Fibroblast of pulmonary artery (primary cell): Measurements from ENCODE around the gene THG1L.

ENCODE experiments used
- DNase-seq: peaks from one replicate; pipeline ENCODE4 v3.0.0-alpha.2; 2010; ENCODE audit warnings: low read depth
- H3K4me3 ChIP-seq: replicated peaks from 2 replicates; pipeline ENCODE4 v1.5.1; 2011; ENCODE audit warnings: low read depth, mild to moderate bottlenecking, control low read depth, low read length, moderate library complexity
- TF ChIP-seq, protein P1 (sequence below): IDR thresholded peaks from 2 replicates; pipeline ENCODE4 v1.5.1; 2011; ENCODE audit warnings: mild to moderate bottlenecking, control low read depth, low read length, inconsistent platforms; ENCODE audit errors: missing control alignments

The THG1L gene

GRCh38 chr5:157703736-157704135 is 27.5 kb upstream of the THG1L start:
- TF ChIP-seq, protein P1, sequence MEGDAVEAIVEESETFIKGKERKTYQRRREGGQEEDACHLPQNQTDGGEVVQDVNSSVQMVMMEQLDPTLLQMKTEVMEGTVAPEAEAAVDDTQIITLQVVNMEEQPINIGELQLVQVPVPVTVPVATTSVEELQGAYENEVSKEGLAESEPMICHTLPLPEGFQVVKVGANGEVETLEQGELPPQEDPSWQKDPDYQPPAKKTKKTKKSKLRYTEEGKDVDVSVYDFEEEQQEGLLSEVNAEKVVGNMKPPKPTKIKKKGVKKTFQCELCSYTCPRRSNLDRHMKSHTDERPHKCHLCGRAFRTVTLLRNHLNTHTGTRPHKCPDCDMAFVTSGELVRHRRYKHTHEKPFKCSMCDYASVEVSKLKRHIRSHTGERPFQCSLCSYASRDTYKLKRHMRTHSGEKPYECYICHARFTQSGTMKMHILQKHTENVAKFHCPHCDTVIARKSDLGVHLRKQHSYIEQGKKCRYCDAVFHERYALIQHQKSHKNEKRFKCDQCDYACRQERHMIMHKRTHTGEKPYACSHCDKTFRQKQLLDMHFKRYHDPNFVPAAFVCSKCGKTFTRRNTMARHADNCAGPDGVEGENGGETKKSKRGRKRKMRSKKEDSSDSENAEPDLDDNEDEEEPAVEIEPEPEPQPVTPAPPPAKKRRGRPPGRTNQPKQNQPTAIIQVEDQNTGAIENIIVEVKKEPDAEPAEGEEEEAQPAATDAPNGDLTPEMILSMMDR = no peak
- H3K4me3 ChIP-seq = no peak overlapping the region
- no peak for DNase-seq

GRCh38 chr5:157708866-157709265 is 22.4 kb upstream of the THG1L start:
- TF ChIP-seq, protein P1 = no peak
- peak; percentile 20 for DNase-seq
- H3K4me3 ChIP-seq = no peak overlapping the region

DNA sequence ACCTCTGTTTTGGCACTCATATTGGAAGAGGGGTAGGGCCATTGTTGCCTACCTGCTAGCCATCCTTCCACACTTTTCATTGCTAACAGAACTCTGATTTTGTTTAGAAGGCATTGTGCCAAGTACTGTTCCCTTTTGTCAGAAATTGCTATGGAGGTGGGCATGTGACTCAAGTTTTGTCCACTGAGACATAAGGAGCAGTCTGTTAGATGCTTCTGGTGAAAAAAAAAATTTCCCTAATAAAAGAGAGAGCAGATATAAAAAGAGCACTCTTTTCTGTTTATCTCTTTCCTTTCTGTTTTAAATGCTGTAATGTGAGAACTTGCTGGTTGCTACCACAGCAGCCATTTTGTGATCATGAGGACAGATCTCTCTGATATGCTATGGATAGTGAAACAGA is 21.9 kb upstream of the THG1L start:
- DNase-seq = no peak
- no peak overlapping the region for H3K4me3 ChIP-seq
- TF ChIP-seq, protein P1 = no peak

GRCh38 chr5:157710431-157710830 is 20.8 kb upstream of the THG1L start:
- no peak for DNase-seq
- no peak overlapping the region for H3K4me3 ChIP-seq
- TF ChIP-seq, protein P1 = no peak

- DNase-seq = peak; percentile 65
- H3K4me3 ChIP-seq = no peak overlapping the region
- TF ChIP-seq, protein P1 = no peak
Measured at GRCh38 chr5:157710882-157711281, 20.3 kb upstream of the THG1L start.

DNA sequence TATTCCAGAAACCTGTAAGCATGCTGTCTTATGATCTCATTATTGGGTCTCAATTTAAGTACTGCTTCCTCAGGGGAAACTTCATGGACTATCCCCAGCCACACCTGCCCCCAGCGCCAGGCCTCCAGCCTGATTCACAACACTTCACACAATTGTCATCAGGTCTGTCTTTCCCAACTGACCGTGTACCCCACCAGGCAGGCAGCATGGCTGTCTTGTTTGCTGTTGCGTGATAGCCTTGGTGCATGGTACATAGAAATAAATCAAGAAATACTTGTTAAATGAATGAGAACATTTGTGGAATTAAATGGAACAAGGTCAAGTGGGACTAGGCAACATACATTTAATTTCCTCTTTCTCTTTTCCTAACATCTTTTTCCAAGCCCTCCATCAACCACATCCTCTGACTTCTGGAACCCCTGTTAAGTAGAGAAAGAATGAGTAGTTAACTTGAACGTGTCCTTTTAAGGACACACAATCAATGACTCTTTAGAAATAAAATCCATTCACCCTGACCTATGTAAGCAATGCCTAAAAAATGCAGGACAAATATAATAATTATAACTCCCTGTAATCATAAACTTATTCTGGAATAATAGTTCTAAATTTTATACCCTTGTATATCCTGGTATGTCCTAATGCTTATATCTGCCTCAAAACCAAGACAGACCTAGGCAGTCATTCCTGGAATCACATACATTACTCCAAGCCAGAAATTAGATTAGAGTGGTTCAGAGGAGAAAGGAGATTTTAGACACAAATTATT is 17.2 kb upstream of the THG1L start:
- TF ChIP-seq, protein P1 = no peak
- H3K4me3 ChIP-seq = no peak overlapping the region
- no peak for DNase-seq

GRCh38 chr5:157714596-157714864 is 16.7 kb upstream of the THG1L start:
- TF ChIP-seq, protein P1 = no peak
- no peak overlapping the region for H3K4me3 ChIP-seq
- no peak for DNase-seq
